GM19463 (cell line): ENCODE data around the gene PLPPR3.
"Not testable (repeated sequence)": the region's sequence is repeated elsewhere in the genome, so short reads cannot be mapped to it uniquely, and the experiment has no call there.

ENCODE experiments used
- ATAC-seq: cut with Tn5 transposase; IDR thresholded peaks from one replicate; pipeline ENCODE4 v1.9.1; 2021; ENCODE audit warnings: mild to moderate bottlenecking, moderate library complexity; ENCODE audit not compliant: unreplicated experiment

PLPPR3 gene

GRCh38 chr19:854549-854948 is 32.8 kb upstream of the PLPPR3 start:
- no peak for ATAC-seq

GRCh38 chr19:853614-854220 is 32.0 kb upstream of the PLPPR3 start:
- not testable (repeated sequence) for ATAC-seq

- no peak for ATAC-seq
Observed at GRCh38 chr19:853014-853585, 31.3 kb upstream of the PLPPR3 start.

GRCh38 chr19:852136-853013 is 30.6 kb upstream of the PLPPR3 start, which contains the start of gene ELANE:
TSS of gene ELANE (plus strand) at chr19:852303. CDS start at chr19:852329, 26 bp downstream.
- no peak for ATAC-seq

- no peak for ATAC-seq
Observed at GRCh38 chr19:850979-851335, 29.2 kb upstream of the PLPPR3 start.

- ATAC-seq = no peak
Observed at GRCh38 chr19:850221-850978, 28.6 kb upstream of the PLPPR3 start.

GRCh38 chr19:849195-849594 is 27.4 kb upstream of the PLPPR3 start:
- ATAC-seq = not testable (repeated sequence)

GRCh38 chr19:848386-848921 is 26.7 kb upstream of the PLPPR3 start:
- no peak for ATAC-seq

GRCh38 chr19:845707-846521 is 24.2 kb upstream of the PLPPR3 start:
- no peak for ATAC-seq

- no peak for ATAC-seq
Observed at GRCh38 chr19:844546-844971, 22.8 kb upstream of the PLPPR3 start.

- no peak for ATAC-seq
Observed at GRCh38 chr19:843836-844545, 22.2 kb upstream of the PLPPR3 start.

GRCh38 chr19:843180-843835 is 21.6 kb upstream of the PLPPR3 start:
- ATAC-seq = no peak

GRCh38 chr19:842802-843179 is 21.0 kb upstream of the PLPPR3 start:
- not testable (repeated sequence) for ATAC-seq

GRCh38 chr19:840519-841206 is 18.9 kb upstream of the PLPPR3 start, which contains the start of gene PRTN3:
TSS of gene PRTN3 (plus strand) at chr19:840999. CDS start at chr19:841009, 10 bp downstream.
- ATAC-seq = no peak

- no peak for ATAC-seq
Observed at GRCh38 chr19:835210-835810, 13.6 kb upstream of the PLPPR3 start.

- ATAC-seq = no peak
Observed at GRCh38 chr19:834216-834615, 12.5 kb upstream of the PLPPR3 start.

GRCh38 chr19:831407-832369 is 9.9 kb upstream of the PLPPR3 start:
- ATAC-seq = no peak
